ENCODE results near the gene ANXA5. TPM values are rescaled to one million over a fixed set of nuclear protein-coding genes. Genes with fewer than 3 reads are reported as not detected.
A peak's percentile ranks its signal among the peaks of the same experiment; 100 is the strongest.

Gene ANXA5
- total RNA-seq, 1 experiment from 2014 or later, result 280 TPM

DNA sequence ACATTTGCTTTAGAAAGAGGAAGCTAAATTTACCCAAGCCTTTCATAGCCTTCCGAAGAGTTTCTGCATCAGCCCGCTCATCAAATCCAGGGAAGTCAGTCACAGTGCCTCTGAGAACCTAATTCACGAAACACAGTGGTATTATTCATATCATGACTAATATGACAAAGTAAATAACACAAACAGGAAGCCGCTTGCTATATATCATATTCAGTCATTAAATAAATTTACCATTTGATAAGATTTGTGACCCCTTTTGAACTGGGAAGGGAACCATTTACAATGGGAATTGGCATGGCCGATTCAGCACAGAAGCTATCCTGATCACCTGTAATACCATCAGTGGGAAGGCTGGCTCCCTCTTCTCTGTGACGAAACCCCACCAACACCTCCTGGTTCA is 10.5 kb downstream of the ANXA5 start:
- ChIA-PET POLR2A (ENCODE audit: unreplicated experiment) (interaction anchor here (1.0 to 1.9 kb wide), 2 partner anchors 10 to 18 kb away, joined by 7 to 9 read pairs; partner anchors contain the start of gene ANXA5), CTCF (no interaction called here)
- Histone ChIP-seq H3K9me3 (ENCODE audit: low read length) (no peaks in the 10 kb centered on the region), H3F3A (ENCODE audit: low read length, unreplicated experiment) (peaks cover 10% of the 10 kb centered on the region), H3K9me2 (replicated peaks; ENCODE audit: low read length) (no peaks in the 10 kb centered on the region), H3K4me2 (ENCODE audit: low read length) (peak overlapping the region; percentile 73), H3K9ac (ENCODE audit: low read length) (peak overlapping the region; percentile 73), H3K4me3 (ENCODE audit: low read length) (peak overlapping the region; percentile 23; the same call in 1 of the 2 replicates), H4K20me1 (ENCODE audit: low read length) (peaks cover 24% of the 10 kb centered on the region), H3K27me3 (ENCODE audit: low read length) (no peaks in the 10 kb centered on the region), H3K36me3 (ENCODE audit: low read depth, low read length) (peaks cover 63% of the 10 kb centered on the region), H3K79me2 (ENCODE audit: low read length) (peaks cover 81% of the 10 kb centered on the region), H3K27ac (ENCODE audit: low read length) (peak overlapping the region; percentile 100), H3K4me1 (ENCODE audit: insufficient read depth, low read length) (peaks cover 57% of the 10 kb centered on the region), H2AFZ (ENCODE audit: low read length) (no peak overlapping the region)
- intact Hi-C loops (cut with micrococcal nuclease), result loop anchor here (2.0 kb wide), 1 partner anchor 17 kb away; no protein-coding TSS in a partner anchor
- no TSS peak for BruUV-seq (replicated peaks)
- ATAC-seq (peak; percentile 62), DNase-seq (peak; percentile 79)
- TF ChIP-seq EZH2phosphoT487 (IDR thresholded peaks at IDR 0.05; ENCODE audit: borderline replicate concordance, low read length), result no peak
- TF ChIP-seq, protein P1, sequence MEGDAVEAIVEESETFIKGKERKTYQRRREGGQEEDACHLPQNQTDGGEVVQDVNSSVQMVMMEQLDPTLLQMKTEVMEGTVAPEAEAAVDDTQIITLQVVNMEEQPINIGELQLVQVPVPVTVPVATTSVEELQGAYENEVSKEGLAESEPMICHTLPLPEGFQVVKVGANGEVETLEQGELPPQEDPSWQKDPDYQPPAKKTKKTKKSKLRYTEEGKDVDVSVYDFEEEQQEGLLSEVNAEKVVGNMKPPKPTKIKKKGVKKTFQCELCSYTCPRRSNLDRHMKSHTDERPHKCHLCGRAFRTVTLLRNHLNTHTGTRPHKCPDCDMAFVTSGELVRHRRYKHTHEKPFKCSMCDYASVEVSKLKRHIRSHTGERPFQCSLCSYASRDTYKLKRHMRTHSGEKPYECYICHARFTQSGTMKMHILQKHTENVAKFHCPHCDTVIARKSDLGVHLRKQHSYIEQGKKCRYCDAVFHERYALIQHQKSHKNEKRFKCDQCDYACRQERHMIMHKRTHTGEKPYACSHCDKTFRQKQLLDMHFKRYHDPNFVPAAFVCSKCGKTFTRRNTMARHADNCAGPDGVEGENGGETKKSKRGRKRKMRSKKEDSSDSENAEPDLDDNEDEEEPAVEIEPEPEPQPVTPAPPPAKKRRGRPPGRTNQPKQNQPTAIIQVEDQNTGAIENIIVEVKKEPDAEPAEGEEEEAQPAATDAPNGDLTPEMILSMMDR (conservative IDR thresholded peaks at IDR 0.05; ENCODE audit: low read depth, low read length), result no peak
- no peak for TF ChIP-seq EZH2 (IDR thresholded peaks at IDR 0.05; ENCODE audit: low read length, unreplicated experiment)

DNA sequence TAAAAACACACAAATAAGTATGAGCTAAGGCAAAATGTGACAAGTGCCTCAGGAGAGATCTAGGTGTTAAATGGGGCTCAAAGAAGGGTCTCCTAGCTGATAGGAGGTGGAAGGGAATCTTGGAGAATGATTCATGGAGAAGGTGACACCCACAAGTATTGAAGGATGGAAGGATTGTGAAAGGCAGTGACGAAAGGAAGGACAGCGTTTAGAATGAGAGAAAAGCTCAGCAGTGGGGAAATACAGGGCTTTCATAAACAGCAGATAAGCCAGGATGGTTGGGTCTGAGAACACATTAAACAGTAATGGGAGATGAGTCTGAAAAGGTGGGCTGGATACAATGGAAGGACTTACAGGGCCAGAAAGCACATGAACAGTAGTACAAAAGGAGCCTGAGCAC is 11.5 kb downstream of the ANXA5 start:
- H3K79me2 ChIP-seq (ENCODE audit: low read length), result peaks cover 88% of the 10 kb centered on the region
- H3K9me2 ChIP-seq (replicated peaks; ENCODE audit: low read length), result no peaks in the 10 kb centered on the region
- TF ChIP-seq EZH2 (IDR thresholded peaks at IDR 0.05; ENCODE audit: low read length, unreplicated experiment) (no peak), EZH2phosphoT487 (IDR thresholded peaks at IDR 0.05; ENCODE audit: borderline replicate concordance, low read length) (no peak)
- TF ChIP-seq, protein P1 (conservative IDR thresholded peaks at IDR 0.05; ENCODE audit: low read depth, low read length), result no peak
- BruUV-seq (replicated peaks), result no TSS peak
- H3K9ac ChIP-seq (ENCODE audit: low read length), result peak overlapping the region; percentile 72
- intact Hi-C loops (cut with micrococcal nuclease), result no loop called here
- peaks cover 51% of the 10 kb centered on the region for H3K4me1 ChIP-seq (ENCODE audit: insufficient read depth, low read length)
- H3K4me2 ChIP-seq (ENCODE audit: low read length), result 0 out of 2 replicates have a peak overlapping the region, but pooled peaks have one; percentile 73
- H3K9me3 ChIP-seq (ENCODE audit: low read length), result no peaks in the 10 kb centered on the region
- peak overlapping the region; percentile 100 for H3K27ac ChIP-seq (ENCODE audit: low read length)
- DNase-seq (no peak), ATAC-seq (no peak)
- H3F3A ChIP-seq (ENCODE audit: low read length, unreplicated experiment), result peaks cover 3% of the 10 kb centered on the region
- no peak overlapping the region for H3K4me3 ChIP-seq (ENCODE audit: low read length)
- POLR2A ChIA-PET (ENCODE audit: unreplicated experiment), result no interaction called here
- H2AFZ ChIP-seq (ENCODE audit: low read length), result no peak overlapping the region
- H3K36me3 ChIP-seq (ENCODE audit: low read depth, low read length), result peaks cover 73% of the 10 kb centered on the region
- CTCF ChIA-PET, result no interaction called here
- no peaks in the 10 kb centered on the region for H3K27me3 ChIP-seq (ENCODE audit: low read length)
- peaks cover 24% of the 10 kb centered on the region for H4K20me1 ChIP-seq (ENCODE audit: low read length)

DNA sequence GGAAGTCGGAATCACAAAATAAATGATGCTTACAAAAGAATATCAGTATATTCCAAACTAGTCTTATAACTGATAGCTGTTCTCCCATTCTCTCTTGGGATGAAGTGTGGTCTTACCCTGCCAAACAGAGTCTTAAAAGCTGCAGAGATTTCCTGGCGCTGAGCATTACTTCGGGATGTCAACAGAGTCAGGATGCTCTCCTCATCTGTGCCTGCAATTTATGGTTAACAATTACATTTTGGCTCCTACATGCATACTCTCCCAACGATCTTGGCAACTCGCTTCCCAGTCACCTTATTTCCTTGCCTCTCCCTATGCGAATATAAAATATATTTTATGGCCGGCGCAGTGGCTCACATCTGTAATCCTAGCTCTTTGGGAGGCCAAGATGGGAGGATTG is 12.2 kb downstream of the ANXA5 start:
- TF ChIP-seq, protein P1 (conservative IDR thresholded peaks at IDR 0.05; ENCODE audit: low read depth, low read length), result no peak
- TF ChIP-seq EZH2 (IDR thresholded peaks at IDR 0.05; ENCODE audit: low read length, unreplicated experiment), result no peak
- TF ChIP-seq EZH2phosphoT487 (IDR thresholded peaks at IDR 0.05; ENCODE audit: borderline replicate concordance, low read length), result no peak

More for the DNA sequence above, 12.2 kb downstream of the ANXA5 start:
- CTCF ChIA-PET, result no interaction called here
- H3K4me1 ChIP-seq (ENCODE audit: insufficient read depth, low read length), result peaks cover 44% of the 10 kb centered on the region
- H3K79me2 ChIP-seq (ENCODE audit: low read length), result peaks cover 86% of the 10 kb centered on the region
- no peak overlapping the region for H3K27ac ChIP-seq (ENCODE audit: low read length)
- no peaks in the 10 kb centered on the region for H3F3A ChIP-seq (ENCODE audit: low read length, unreplicated experiment)
- H3K36me3 ChIP-seq (ENCODE audit: low read depth, low read length), result peaks cover 77% of the 10 kb centered on the region
- no peak for DNase-seq
- no TSS peak for BruUV-seq (replicated peaks)
- no peak for ATAC-seq
- no peak overlapping the region for H3K9ac ChIP-seq (ENCODE audit: low read length)
- POLR2A ChIA-PET (ENCODE audit: unreplicated experiment), result interaction anchor here (0.6 kb wide), 1 partner anchor 12 kb away, joined by 4 read pairs; no protein-coding TSS in a partner anchor
- no peak overlapping the region for H3K4me3 ChIP-seq (ENCODE audit: low read length)
- intact Hi-C loops (cut with micrococcal nuclease), result no loop called here
- H3K9me3 ChIP-seq (ENCODE audit: low read length), result no peaks in the 10 kb centered on the region
- H3K9me2 ChIP-seq (replicated peaks; ENCODE audit: low read length), result no peaks in the 10 kb centered on the region
- no peaks in the 10 kb centered on the region for H3K27me3 ChIP-seq (ENCODE audit: low read length)
- no peak overlapping the region for H3K4me2 ChIP-seq (ENCODE audit: low read length)
- H4K20me1 ChIP-seq (ENCODE audit: low read length), result peaks cover 18% of the 10 kb centered on the region; the same call in 1 of the 2 replicates
- H2AFZ ChIP-seq (ENCODE audit: low read length), result no peak overlapping the region

All from PC-3 (cell line).